K562 (cell line): Measurements from ENCODE around the gene KCNAB1. TPM values are rescaled to one million over a fixed set of nuclear protein-coding genes. Genes with fewer than 3 reads are reported as not detected.

Source experiments
- ATAC-seq: fragments of 200-7000 bp; cut with Tn5 transposase; 3 replicates; pipeline ENCODE4 v1.9.1; 2020; ENCODE audit warnings: moderate library complexity
- BruUV-seq: library from RNA; stranded (reverse); fragments of 400-500 nt; replicated peaks from 2 replicates; lab custom pipeline; 2021; lab: Mats Ljungman, UMichigan
- CTCF ChIA-PET: fragments of 300-600 bp; formaldehyde crosslinking; extraction: SDS; loops from one replicate; lab custom pipeline; 2021; ENCODE audit warnings: low intra/inter-chr PET ratio; lab: Yijun Ruan, JAX
- POLR2A ChIA-PET: fragments of 300-600, 350-650 bp; sonication (Branson Sonifier 250); formaldehyde crosslinking; extraction: SDS; loops from one replicate; lab custom pipeline; 2021; ENCODE audit warnings: antibody characterized with exemption, inconsistent platforms; lab: Yijun Ruan, JAX
- DNase-seq, 4 experiments: peaks; one replicate each; pipeline versions ENCODE4 v3.0.0 to v3.0.0-alpha.2; 2011 to 2018; ENCODE audit warnings: low spot score in 3 of 4, mixed read lengths in 3 of 4; ENCODE audit errors: extremely low read depth in 1 of 4
- FAIRE-seq: peaks from 2 replicates; lab custom pipeline; 2011; peaks lifted over from hg19 to GRCh38; lab: Jason Lieb, UNC
- H2AFZ ChIP-seq: 2 replicates; pipeline ENCODE4 v1.6.0; 2011; ENCODE audit warnings: low read depth, low read length, control low read depth, inconsistent platforms
- H3K27ac ChIP-seq: fragments of 200-600 bp; 3 replicates; pipeline ENCODE4 v1.8.0; 2011; ENCODE audit warnings: low read depth, mild to moderate bottlenecking, control low read depth, inconsistent platforms, low read length, moderate library complexity, mixed read lengths; ENCODE audit errors: extremely low read depth
- H3K27me3 ChIP-seq, 2 experiments: fragments of 300-600 bp in 1 of 2; 2 replicates in 1 of 2; 3 replicates in 1 of 2; pipeline versions ENCODE4 v1.6.0 to v1.8.0; 2011; ENCODE audit warnings: inconsistent platforms in 2 of 2, low read length in 2 of 2, mild to moderate bottlenecking in 1 of 2, mixed read lengths in 1 of 2, moderate library complexity in 1 of 2; ENCODE audit not compliant: control insufficient read depth in 2 of 2, insufficient read depth in 2 of 2
- H3K36me3 ChIP-seq: fragments of 300-600 bp; 3 replicates; pipeline ENCODE4 v1.8.0; 2011; ENCODE audit warnings: mild to moderate bottlenecking, low read length, inconsistent platforms; ENCODE audit not compliant: control insufficient read depth, insufficient read depth
- H3K4me1 ChIP-seq, 2 experiments: fragments of 200-600 bp in 1 of 2; replicated peaks in 1 of 2; 2 replicates in 1 of 2; 3 replicates in 1 of 2; pipeline versions ENCODE4 v1.5.1 to v1.8.0; 2011; ENCODE audit warnings: inconsistent platforms in 2 of 2, low read length in 2 of 2, mild to moderate bottlenecking in 1 of 2, mixed read lengths in 1 of 2, moderate library complexity in 1 of 2; ENCODE audit not compliant: control insufficient read depth in 2 of 2, insufficient read depth in 2 of 2
- H3K4me2 ChIP-seq: 2 replicates; pipeline ENCODE4 v1.6.1; 2011; ENCODE audit warnings: low read length, control low read depth, inconsistent platforms, mixed read lengths; ENCODE audit not compliant: insufficient read depth
- H3K4me3 ChIP-seq: fragments of 200-600 bp; sonication (generic), shearing (Covaris generic); 2 replicates; pipeline ENCODE4 v1.5.1; 2016; ENCODE audit warnings: control low read depth, inconsistent platforms
- H3K79me2 ChIP-seq: fragments of 200-600 bp; 3 replicates; pipeline ENCODE4 v1.8.0; 2011; ENCODE audit warnings: low read length, inconsistent platforms; ENCODE audit not compliant: control insufficient read depth, insufficient read depth
- H3K9ac ChIP-seq, 2 experiments: 2 replicates each; pipeline versions ENCODE4 v1.6.0 to v1.6.1; 2011; ENCODE audit warnings: low read depth in 2 of 2, low read length in 2 of 2, control low read depth in 1 of 2, inconsistent platforms in 1 of 2, mild to moderate bottlenecking in 1 of 2, mixed read lengths in 1 of 2; ENCODE audit not compliant: insufficient read depth in 1 of 2
- H3K9me1 ChIP-seq: one replicate; pipeline ENCODE4 v1.6.0; 2011; ENCODE audit warnings: inconsistent platforms, mild to moderate bottlenecking, low read length, moderate library complexity; ENCODE audit not compliant: control insufficient read depth, insufficient read depth
- H3K9me3 ChIP-seq: replicated peaks from 2 replicates; pipeline ENCODE4 v1.5.1; 2011; ENCODE audit warnings: low read depth, low read length, inconsistent platforms; ENCODE audit not compliant: control insufficient read depth, insufficient read depth
- H4K20me1 ChIP-seq: replicated peaks from 2 replicates; pipeline ENCODE4 v1.6.1; 2011; ENCODE audit warnings: low read length, inconsistent platforms, mixed read lengths; ENCODE audit not compliant: control insufficient read depth, insufficient read depth
- ATF2 ChIP-seq: sonication (generic); formaldehyde crosslinking; IDR thresholded peaks from 2 replicates; pipeline ENCODE4 v1.8.1; 2022; ENCODE audit warnings: missing genetic modification reagents
- CGGBP1 ChIP-seq: fragments of 250-450 bp; sonication (Bioruptor Pico); IDR thresholded peaks from 2 replicates; pipeline ENCODE4 v1.9.0; 2021; ENCODE audit warnings: mild to moderate bottlenecking
- CREM ChIP-seq: IDR thresholded peaks from 2 replicates; pipeline ENCODE4 v1.6.1; 2014; ENCODE audit warnings: antibody characterized with exemption, low read depth
- ELK1 ChIP-seq: sonication (generic); formaldehyde crosslinking; IDR thresholded peaks from 2 replicates; pipeline ENCODE4 v1.8.1; 2022; ENCODE audit warnings: missing genetic modification reagents
- ESRRB ChIP-seq: fragments of 250-450 bp; sonication (Bioruptor Pico); IDR thresholded peaks from 2 replicates; pipeline ENCODE4 v1.5.0; 2020; ENCODE audit warnings: mild to moderate bottlenecking, moderate library complexity, borderline replicate concordance
- FOXJ3 ChIP-seq: sonication (generic); formaldehyde crosslinking; IDR thresholded peaks from 2 replicates; pipeline ENCODE4 v1.4.0; 2020; ENCODE audit warnings: mild to moderate bottlenecking, missing genetic modification reagents
- FOXK1 ChIP-seq: sonication (generic); formaldehyde crosslinking; IDR thresholded peaks from 2 replicates; pipeline ENCODE4 v1.8.0; 2022; ENCODE audit warnings: missing genetic modification reagents, mild to moderate bottlenecking, borderline replicate concordance
- KDM2B ChIP-seq: fragments of 250-450 bp; sonication (Bioruptor Pico); IDR thresholded peaks from 2 replicates; pipeline ENCODE4 v1.8.0; 2021; ENCODE audit warnings: mild to moderate bottlenecking, moderate library complexity
- POLR2A ChIP-seq: fragments of 450-650 bp; conservative IDR thresholded peaks from 2 replicates; pipeline ENCODE4 v1.6.1; 2016
- XRCC5 ChIP-seq: fragments of 200-400 bp; formaldehyde crosslinking; IDR thresholded peaks from 2 replicates; pipeline ENCODE4 v1.6.1; 2017; ENCODE audit warnings: low read depth, mild to moderate bottlenecking, low read length
- ZNF212 ChIP-seq: fragments of 450-650 bp; formaldehyde crosslinking; IDR thresholded peaks from 2 replicates; pipeline ENCODE4 v1.4.0; 2020; ENCODE audit warnings: mild to moderate bottlenecking
- ZNF318 ChIP-seq, 2 experiments: fragments of 450-650 bp; IDR thresholded peaks; 2 replicates each; pipeline ENCODE4 v1.6.1; 2016; ENCODE audit warnings: mild to moderate bottlenecking in 2 of 2, borderline replicate concordance in 1 of 2, low read depth in 1 of 2, moderate library complexity in 1 of 2
- ZNF57 ChIP-seq: fragments of 450-650 bp; formaldehyde crosslinking; IDR thresholded peaks from 2 replicates; pipeline ENCODE4 v1.4.0; 2020; ENCODE audit warnings: mild to moderate bottlenecking, moderate library complexity
- WGBS: fragments of 100-300 bp; shearing (Covaris generic); methylation state at CpG from one replicate; pipeline ENCODE4 v1.1.6; 2016; ENCODE audit warnings: low coverage, mixed read lengths; ENCODE audit not compliant: insufficient coverage; ENCODE audit errors: missing lambda C conversion rate; 5-methylcytosine and 5-hydroxymethylcytosine counted together
- in situ Hi-C: fragments of 300-500 bp; cut with MboI; formaldehyde crosslinking; loops from 4 replicates; pipeline ENCODE4 v1.15.0; 2018; ENCODE audit warnings: inconsistent platforms, mixed read lengths
- intact Hi-C: fragments of 100-400 bp; cut with micrococcal nuclease; formaldehyde crosslinking; loops from 2 replicates; pipeline ENCODE4 v1.14.2; 2022
- polyA plus RNA-seq, 8 experiments: library from polyadenylated mRNA; depleted of rRNA in 4 of 8; stranded (reverse) in 5 of 8; unstranded in 3 of 8; fragments of >200 nt; fragmentation: Nextera tagmentation in 2 of 8; fragmentation: Illumina TruSeq in 1 of 8; extraction: Ambion mirVana in 2 of 8; extraction: Trizol in 1 of 8; gene quantifications; 2 replicates each; pipeline versions ENCODE4 v1.2.1 to v1.2.3, GENCODE V29; 2011 to 2014; ENCODE audit warnings: inconsistent platforms in 1 of 8, missing spikeins in 1 of 8
- total RNA-seq, 7 experiments: library from RNA; depleted of rRNA in 6 of 7; stranded (reverse); fragments of >200 nt in 6 of 7; fragmentation: Illumina TruSeq in 2 of 7; extraction: Trizol in 2 of 7; gene quantifications; 2 replicates each; pipeline versions ENCODE4 v1.2.1 to v1.2.3, GENCODE V29; 2011 to 2021; ENCODE audit warnings: low replicate concordance in 1 of 7

Gene KCNAB1
- total and polyA plus RNA-seq, 9 of the 15 experiments (the other 6 are each of a cell fraction or from before 2014, with no cell fraction given), result 0.14 to 1.2 (median 0.51) TPM

GRCh38 chr3:156381253-156381652, 260.9 kb downstream of the KCNAB1 start:
- H3K36me3 ChIP-seq, result no peaks in the 10 kb centered on the region
- no peak overlapping the region for H3K9ac ChIP-seq
- no peak overlapping the region for H2AFZ ChIP-seq
- intact Hi-C loops (loop anchor here (10.0 kb wide), 2 partner anchors 124 to 386 kb away; no protein-coding TSS in a partner anchor), in situ Hi-C loops (loop anchor here (25.0 kb wide), 1 partner anchor 219 kb away; no protein-coding TSS in a partner anchor)
- no peaks in the 10 kb centered on the region for H3K9me3 ChIP-seq
- H3K27ac ChIP-seq, result no peak overlapping the region
- ATAC-seq (no peak), FAIRE-seq (no peak), DNase-seq (no peak)
- H3K79me2 ChIP-seq, result no peaks in the 10 kb centered on the region
- H3K27me3 ChIP-seq, result peaks cover 8 to 29% of the 10 kb centered on the region in 2 experiments; a peak in 4 of 5 replicates
- no peaks in the 10 kb centered on the region for H3K4me1 ChIP-seq
- BruUV-seq, result no TSS peak
- H3K4me2 ChIP-seq, result no peak overlapping the region
- H4K20me1 ChIP-seq, result no peaks in the 10 kb centered on the region
- no peak overlapping the region for H3K4me3 ChIP-seq
- POLR2A ChIA-PET, result interaction anchor here (0.7 to 1.1 kb wide), 2 partner anchors 21 to 103 kb away, joined by 3 read pairs; no protein-coding TSS in a partner anchor
- no peaks in the 10 kb centered on the region for H3K9me1 ChIP-seq
- CTCF ChIA-PET, result no interaction called here
- 0% methylated on average over 1 of the region's 1 CpG for WGBS
- TF ChIP-seq KDM2B (CRISPR knock-in tag) (no peak), ZNF318 (IDR thresholded peaks at IDR 0.05; ENCODE audit: borderline replicate concordance in 1 of 2, low read depth in 1 of 2) (no peak), CGGBP1 (no peak), FOXJ3 (CRISPR knock-in tag) (no peak), FOXK1 (CRISPR knock-in tag) (no peak), XRCC5 (no peak), CREM (no peak), ELK1 (CRISPR knock-in tag) (no peak), ATF2 (CRISPR knock-in tag) (no peak), ZNF57 (CRISPR knock-in tag) (no peak), ESRRB (CRISPR knock-in tag) (no peak), POLR2A (no peak), ZNF212 (CRISPR knock-in tag) (no peak)
